ENCODE measurements around the gene TRRAP.
A peak's percentile ranks its signal among the peaks of the same experiment; 100 is the strongest.
"Not testable (repeated sequence)": the region's sequence is repeated elsewhere in the genome, so short reads cannot be mapped to it uniquely, and the experiment has no call there.

The TRRAP gene

DNA sequence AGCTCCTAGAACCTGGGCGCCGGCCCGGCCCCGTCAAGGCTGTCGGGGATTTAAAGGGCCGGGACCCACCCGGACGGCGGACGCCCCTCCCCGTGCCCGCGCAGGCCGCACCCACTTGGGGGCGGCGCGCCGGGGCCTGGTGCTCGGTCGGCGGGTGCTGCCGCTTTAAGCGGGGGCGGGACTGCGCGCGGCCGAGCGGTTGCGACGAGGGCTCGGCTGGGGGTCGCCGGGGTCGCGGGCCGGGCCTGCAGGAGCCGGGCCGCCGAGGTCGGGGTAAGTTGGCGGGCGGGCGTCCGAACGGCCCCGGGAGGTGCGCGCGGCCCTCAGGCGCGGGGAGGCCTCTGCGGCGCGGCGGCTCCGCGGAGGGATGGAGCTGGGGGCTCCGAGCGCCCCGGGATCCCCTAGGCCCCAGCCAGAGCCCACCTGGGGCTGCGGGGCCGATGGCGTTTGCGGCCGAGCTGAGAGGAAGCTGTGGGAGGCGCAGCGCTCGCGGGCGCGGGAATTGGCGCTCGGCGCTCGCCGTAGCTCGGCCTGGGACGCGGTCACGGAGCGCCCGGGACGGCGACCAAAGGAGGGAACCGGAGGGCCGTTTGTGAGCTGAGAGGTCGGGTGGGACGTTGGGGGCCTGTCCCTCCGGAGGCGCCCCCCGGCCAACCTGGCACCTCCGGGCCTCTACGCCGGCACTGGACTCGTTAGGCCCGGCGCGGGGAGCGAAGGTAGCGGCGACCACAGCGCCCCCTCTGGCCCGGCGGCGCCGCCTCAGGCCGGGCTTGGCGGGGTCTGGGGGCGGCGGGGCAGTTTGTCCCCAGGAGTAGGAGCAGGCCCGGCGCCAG is at the start of gene TRRAP:
TSS of gene TRRAP (plus strand) at position 168 of the 833 bp plus-strand sequence. CDS start 2,619 bp downstream, outside the sequence.
- in situ Hi-C loops (cut with MboI; ENCODE audit: low pct_unique_long_range_greater_than_20kb, low sequenced_read_pairs), result no loop called here

DNA sequence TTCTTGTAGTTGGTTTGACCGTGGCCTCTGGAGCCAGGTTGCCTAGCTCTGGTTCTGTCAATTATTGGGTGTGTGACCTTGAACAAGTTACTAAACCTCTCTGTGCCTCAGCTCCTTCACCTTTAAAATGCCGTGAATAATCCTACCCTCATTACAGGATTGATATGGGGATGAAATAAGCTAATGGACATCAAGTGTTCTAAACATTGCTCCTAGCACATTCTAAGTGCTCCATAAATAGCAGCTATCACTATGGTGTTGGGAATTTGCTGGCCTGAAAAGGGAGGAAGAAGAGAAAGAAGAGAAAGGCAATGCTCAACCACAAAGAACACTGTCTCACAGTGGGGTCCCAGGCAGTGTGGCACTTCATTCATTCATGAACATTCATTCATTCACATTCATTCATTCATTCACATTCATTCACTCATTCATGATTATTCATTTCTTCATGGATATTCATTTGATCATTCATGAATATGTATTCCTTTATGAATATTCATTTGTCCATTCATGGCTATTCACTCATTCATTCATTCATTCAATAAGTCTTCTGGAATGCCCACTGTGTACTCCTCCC is 47.3 kb upstream of the TRRAP start:
- in situ Hi-C loops (cut with MboI; ENCODE audit: low pct_unique_long_range_greater_than_20kb, low sequenced_read_pairs), result no loop called here
- no peak for DNase-seq

More for the DNA sequence above, at the start of gene TRRAP:
- DNase-seq, result peak; percentile 78

DNA sequence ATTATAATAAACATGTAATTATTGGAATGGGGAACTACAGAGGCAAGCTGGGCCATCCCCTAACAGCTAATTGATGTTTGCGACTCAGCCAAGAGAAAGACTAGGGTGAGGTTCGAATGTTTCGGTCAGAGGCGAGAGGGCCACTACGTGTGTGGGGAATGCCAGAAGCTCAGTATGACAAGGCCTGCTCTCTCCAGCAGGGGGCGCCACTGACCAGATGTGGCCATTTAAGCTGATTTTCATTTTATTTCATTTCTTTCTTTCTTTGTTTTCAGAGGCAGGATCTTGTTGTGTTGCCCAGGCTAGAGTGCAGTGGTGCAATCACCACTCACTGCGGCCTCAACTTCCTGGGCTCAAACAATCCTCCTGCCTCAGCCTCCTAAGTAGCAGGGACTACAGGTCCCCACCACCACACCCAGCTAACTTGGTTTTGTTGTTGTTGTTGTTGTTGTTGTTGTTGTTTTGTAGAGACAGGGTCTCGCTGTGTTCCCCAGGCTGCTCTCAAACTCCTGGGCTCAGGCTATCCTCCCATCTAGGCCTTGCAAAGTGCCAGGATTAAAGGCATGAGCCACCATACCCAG is 46.6 kb upstream of the TRRAP start:
- peak; percentile 32 for DNase-seq
- in situ Hi-C loops (cut with MboI; ENCODE audit: low pct_unique_long_range_greater_than_20kb, low sequenced_read_pairs), result no loop called here

DNA sequence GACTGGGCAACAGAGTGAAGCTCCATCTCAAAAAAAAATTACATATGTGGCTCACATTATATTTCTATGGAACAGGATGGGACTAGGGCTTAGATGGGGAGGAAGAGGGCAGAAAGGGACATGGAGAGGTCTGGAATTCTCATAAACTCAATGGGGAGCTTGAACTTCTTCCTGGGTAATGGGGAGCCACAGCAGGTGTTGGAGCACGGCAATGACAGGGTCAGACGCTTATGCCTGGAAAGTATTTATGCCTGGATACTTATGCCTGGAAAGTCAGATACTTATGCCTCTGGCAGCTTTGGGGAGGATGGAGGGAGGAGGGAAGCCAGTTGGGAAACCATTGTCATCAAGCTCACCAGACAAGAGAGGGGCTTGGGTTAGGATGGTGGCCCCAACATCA is 45.3 kb upstream of the TRRAP start:
- DNase-seq, result no peak
- in situ Hi-C loops (cut with MboI; ENCODE audit: low pct_unique_long_range_greater_than_20kb, low sequenced_read_pairs), result no loop called here

DNA sequence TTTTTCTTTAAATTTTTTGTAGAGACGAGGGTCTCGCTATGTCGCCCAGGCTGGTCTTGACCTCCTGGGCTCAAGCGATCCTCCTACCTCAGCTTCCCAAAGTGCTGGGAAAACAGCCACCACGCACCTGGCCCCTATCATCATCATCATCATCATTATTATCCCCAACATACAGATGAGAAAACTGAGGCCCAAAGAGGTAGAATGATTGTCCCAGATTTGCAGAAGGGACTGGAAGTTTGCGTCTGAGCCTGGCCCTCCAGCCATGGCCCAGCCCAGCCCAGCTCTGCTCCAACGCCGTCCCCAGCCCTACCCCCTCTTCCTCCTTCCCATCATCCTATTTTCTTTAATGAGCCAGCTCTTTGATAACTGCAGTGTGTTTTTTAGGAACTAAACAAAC is 43.4 kb upstream of the TRRAP start:
- DNase-seq, result no peak
- in situ Hi-C loops (cut with MboI; ENCODE audit: low pct_unique_long_range_greater_than_20kb, low sequenced_read_pairs), result no loop called here

DNA sequence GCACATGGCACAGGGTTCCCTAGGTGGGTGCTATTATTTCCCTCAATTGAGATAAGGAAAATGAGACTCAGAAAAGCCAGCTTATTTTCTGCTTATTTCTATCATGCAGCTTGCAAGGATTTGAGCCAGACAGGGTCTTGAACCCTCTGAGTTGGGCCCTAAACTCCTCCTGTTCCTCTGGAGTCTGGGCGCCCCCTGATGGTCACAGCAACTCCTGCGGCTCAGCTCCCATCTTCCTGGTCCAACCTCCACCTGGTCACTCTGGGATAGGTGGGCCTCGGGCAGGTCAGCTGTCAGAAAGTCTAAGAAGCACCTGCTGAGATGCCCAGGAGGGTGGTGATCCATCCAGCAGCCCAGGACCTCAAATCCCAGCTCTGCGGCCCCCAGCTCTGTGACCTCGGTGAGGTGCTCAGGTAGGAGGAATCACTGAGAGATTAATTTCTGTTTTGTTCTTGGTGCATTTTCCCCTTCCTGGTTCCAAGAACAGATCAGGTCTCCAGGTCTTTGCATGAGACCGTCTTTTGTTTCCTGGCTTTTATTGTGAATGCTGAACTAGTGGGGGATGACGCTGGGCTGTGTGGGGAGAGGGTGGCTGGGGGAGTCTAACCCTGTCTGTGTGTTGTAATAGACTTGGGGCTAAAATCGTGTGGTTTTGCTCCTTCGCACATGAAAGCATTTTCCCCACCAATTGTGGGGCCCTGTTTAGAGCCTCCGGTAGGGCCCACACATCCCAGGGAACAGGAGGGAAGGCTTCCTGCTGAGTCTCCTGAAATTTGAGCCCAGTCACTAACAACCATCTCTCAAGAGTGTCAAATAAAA is 41.3 kb upstream of the TRRAP start:
- peak; percentile 52 for DNase-seq
- in situ Hi-C loops (cut with MboI; ENCODE audit: low pct_unique_long_range_greater_than_20kb, low sequenced_read_pairs), result no loop called here

DNA sequence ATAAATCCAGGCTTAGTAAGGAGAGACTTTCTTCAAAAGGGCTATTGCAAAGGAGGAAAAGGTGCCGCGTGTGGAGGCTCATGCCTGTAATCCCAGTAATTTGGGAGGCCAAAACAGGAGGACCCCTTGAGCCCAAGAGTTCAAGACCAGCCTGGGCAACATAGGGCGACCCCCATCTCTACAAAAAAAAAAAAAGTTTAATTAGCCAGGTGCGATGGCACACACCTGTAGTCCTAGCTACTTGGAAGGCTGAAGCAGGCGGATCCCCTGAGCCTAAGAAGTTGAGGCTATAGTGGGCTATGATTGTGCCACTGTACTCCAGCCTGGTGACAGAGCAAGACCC is 40.7 kb upstream of the TRRAP start:
- in situ Hi-C loops (cut with MboI; ENCODE audit: low pct_unique_long_range_greater_than_20kb, low sequenced_read_pairs), result no loop called here
- no peak for DNase-seq

DNA sequence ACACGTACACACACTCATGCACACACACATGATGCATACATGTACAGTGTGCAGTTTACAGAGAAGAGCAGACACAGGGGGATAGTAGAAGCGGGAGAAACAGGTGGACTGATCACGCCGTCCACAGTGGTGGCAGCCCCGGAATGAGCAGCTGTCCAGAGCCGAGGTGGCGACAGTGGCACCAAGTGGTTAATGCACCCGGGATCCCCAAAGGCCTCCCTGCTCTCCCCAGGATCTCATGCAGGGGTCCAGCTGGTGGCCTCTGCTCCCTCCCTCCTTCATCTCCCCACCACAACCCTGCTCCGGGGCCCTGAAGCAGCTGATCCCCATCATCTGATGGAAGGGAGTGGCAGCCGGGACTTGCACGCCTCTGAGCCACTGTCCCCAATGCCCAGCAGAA is 38.2 kb upstream of the TRRAP start:
- DNase-seq, result no peak
- in situ Hi-C loops (cut with MboI; ENCODE audit: low pct_unique_long_range_greater_than_20kb, low sequenced_read_pairs), result loop anchor here (10.0 kb wide), 1 partner anchor 415 kb away; no protein-coding TSS in a partner anchor

DNA sequence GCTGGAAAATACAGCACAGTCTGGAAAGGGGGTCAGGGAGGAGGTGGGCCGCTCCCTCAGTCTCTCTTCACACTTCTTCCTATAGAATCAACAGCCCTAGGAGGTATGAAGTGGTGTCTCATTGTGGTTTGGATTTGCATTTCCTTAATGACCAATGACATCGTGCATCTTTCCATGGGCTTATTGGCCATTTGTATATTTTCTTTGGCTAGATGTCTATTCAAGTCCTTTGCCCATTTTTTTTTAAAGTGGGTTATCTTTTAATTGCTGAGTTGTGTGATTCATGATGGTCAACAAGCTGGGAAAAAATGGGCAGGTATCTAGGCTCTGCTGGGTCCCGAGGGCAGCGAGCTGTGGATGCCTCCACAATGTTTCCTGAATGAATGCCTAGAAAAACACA is 37.6 kb upstream of the TRRAP start:
- in situ Hi-C loops (cut with MboI; ENCODE audit: low pct_unique_long_range_greater_than_20kb, low sequenced_read_pairs), result loop anchor here (10.0 kb wide), 1 partner anchor 416 kb away; no protein-coding TSS in a partner anchor
- no peak for DNase-seq

DNA sequence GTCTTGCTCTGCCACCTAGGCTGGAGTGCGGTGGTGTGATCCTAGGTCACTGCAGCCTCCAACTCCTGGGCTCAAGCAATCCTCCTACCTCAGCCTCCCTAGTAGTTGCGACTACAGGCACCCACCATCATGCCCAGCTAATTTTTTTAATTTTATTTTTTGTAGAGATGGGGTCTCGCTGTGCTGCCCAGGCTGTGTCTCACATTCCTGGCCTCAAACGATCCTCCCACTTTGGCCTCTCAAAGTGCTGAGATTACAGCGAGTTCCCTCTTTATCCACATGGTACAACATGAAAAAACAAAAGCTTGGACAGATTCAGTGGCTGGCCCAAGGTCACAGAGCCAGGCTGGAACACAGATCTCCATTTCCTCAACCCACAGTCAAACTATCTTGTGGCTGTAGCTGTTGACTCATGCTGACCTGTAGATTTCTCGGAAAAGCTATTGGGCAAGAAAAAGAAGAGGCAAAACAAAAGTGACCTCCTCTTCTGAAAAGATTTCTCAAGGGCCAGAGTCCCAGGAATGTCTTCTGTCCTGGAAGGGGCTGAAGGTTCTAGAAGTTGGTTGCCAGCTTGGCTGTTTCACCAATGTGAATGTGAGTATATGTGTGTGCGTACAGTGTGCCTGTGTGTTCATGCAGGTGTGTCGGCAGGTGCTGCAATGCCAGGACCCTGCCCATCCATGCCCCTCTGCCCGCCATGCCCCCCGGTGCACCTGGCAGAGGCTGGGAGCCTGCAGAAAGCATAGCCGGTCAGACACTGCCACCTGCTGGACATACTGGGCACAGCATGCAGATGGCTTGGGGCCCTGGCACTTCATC is 36.9 kb upstream of the TRRAP start:
- in situ Hi-C loops (cut with MboI; ENCODE audit: low pct_unique_long_range_greater_than_20kb, low sequenced_read_pairs), result loop anchor here (10.0 kb wide), 1 partner anchor 417 kb away; no protein-coding TSS in a partner anchor
- DNase-seq, result peak; percentile 67

DNA sequence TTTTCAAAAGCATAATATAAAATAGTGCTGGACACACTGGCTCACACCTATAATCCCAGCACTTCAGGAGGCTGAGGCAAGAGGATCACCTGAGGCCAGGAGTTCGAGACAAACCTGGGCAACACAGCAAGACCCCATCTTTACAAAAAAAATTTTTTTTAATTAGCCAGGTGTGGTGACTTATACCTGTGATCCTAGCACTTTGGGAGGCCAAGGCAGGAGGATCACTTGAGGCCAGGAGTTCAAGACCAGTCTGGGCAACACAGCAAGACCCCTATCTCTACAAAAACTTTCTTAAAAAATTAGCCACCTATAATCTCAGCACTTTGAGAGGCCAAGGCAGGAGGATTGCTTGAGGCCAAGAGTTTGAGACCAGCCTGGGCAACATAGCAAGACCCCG is 35.8 kb upstream of the TRRAP start:
- not testable (repeated sequence) for DNase-seq
- in situ Hi-C loops (cut with MboI; ENCODE audit: low pct_unique_long_range_greater_than_20kb, low sequenced_read_pairs), result loop anchor here (10.0 kb wide), 1 partner anchor 418 kb away; no protein-coding TSS in a partner anchor

DNA sequence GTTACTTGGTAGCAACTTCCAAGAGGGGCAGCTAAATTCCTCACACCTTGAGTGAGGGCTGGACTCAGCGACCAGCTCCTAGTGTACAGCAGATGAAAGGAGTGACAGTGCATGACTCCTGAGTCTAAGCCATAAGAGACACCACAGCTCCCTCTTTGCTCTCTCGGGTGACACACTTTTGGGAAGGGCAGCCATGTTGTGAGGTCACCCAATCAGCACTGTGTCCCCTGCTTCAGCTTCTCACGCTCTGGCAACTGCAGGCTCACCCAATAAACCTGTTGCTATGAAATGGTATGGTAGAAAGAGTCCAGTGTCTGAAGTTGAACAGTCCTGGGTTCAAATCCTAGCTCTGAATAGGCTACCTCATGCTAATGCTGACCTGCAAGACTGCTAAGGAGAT is 29.4 kb upstream of the TRRAP start:
- in situ Hi-C loops (cut with MboI; ENCODE audit: low pct_unique_long_range_greater_than_20kb, low sequenced_read_pairs), result loop anchor here (10.0 kb wide), 1 partner anchor 424 kb away; no protein-coding TSS in a partner anchor
- no peak for DNase-seq

DNA sequence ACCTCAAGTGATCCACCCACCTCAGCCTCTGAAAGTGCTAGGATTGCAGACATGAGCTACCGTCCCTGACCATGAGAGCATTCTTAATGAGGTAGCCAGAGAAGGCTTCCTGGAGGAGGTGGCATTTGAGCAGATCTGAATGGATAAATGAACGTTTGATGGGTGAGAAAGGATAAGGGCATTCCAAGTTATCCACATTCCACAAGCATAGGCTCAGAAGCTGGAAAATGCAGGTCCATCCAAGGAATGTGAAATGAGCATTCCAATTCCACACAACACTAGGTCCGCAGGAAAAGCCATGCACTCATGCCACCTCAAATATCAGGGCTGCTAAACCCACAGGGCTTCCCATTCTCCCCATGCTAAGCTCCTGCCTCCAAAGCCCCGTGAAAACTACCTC is 25.5 kb upstream of the TRRAP start:
- in situ Hi-C loops (cut with MboI; ENCODE audit: low pct_unique_long_range_greater_than_20kb, low sequenced_read_pairs), result no loop called here
- no peak for DNase-seq

DNA sequence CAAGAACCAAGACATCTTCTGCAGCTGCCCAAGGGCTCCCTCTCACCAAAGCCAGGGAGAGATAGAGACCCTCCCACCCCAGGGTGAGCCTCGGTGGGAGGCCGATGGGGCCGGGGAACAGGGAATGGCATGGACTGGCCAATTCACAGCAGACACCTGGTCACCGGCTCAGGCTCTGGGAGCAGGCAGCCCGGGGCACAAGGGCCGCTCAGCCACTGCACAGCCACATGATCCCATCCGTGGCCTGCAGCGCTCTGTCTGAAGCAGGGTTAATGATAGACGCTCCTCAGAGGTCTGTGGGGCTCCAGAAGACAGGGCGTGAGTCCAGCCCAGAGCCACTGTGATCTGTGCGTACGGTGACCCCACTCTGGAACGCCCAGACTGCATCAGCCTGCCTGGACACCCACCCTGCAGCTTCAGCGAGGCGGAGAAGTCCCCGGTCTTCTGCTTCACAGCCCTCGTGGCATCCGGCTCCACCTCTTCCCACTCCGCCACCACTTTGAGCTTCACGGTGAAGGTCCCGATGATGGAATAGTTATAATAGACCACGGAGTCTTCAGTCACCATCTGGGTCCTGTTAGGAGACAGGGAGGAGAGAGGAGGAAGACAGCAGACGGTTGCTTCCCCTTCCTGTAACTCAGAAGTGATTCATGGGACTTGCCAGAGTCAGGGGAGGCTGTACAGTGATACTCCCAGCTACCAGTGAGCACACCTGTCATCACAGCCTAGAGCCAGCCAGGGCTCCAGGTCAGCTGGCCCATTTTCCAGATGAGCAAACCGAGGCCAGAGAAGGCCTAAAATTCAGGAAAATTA is 22.5 kb upstream of the TRRAP start:
- in situ Hi-C loops (cut with MboI; ENCODE audit: low pct_unique_long_range_greater_than_20kb, low sequenced_read_pairs), result no loop called here
- DNase-seq, result peak; percentile 15

DNA sequence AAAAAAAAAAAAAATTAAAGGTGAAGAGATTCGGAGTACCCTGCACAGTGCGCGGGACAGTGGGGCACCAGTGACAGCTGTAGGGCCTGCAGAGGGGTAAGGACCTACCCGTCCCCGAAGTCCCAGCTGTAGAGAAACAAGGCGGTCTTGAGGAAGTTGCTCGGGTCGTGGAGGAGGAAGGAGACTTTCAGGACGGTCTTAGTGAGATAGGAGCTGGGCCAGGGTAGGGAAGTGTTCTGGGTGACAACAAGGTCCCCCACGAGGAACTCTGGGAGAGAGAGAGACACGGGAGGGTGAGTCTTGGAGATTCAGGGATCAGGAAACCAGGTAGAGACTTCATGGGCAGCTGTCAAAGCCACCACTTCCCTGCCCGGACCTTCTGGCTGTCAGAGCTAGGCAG is 18.3 kb upstream of the TRRAP start:
- in situ Hi-C loops (cut with MboI; ENCODE audit: low pct_unique_long_range_greater_than_20kb, low sequenced_read_pairs), result no loop called here
- no peak for DNase-seq

DNA sequence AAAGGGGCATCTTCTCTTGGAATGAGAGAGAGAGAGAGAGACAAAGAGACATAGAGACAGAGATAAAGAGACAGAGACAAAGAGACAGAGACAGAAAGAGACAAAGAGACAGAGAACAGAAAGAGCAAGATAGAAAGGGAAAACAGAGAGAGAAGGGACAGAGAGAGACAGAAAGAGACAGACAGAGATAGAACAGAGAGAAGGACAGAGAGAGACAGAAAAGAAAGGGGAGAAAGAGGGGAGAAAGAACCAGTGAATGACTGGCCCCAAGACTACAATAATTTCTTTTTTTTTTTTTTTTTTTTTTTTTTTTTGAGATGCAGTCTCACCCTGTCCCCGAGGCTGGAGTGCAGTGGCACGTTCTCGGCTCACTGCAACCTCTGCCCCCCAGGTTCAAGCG is 16.1 kb upstream of the TRRAP start:
- in situ Hi-C loops (cut with MboI; ENCODE audit: low pct_unique_long_range_greater_than_20kb, low sequenced_read_pairs), result no loop called here

DNA sequence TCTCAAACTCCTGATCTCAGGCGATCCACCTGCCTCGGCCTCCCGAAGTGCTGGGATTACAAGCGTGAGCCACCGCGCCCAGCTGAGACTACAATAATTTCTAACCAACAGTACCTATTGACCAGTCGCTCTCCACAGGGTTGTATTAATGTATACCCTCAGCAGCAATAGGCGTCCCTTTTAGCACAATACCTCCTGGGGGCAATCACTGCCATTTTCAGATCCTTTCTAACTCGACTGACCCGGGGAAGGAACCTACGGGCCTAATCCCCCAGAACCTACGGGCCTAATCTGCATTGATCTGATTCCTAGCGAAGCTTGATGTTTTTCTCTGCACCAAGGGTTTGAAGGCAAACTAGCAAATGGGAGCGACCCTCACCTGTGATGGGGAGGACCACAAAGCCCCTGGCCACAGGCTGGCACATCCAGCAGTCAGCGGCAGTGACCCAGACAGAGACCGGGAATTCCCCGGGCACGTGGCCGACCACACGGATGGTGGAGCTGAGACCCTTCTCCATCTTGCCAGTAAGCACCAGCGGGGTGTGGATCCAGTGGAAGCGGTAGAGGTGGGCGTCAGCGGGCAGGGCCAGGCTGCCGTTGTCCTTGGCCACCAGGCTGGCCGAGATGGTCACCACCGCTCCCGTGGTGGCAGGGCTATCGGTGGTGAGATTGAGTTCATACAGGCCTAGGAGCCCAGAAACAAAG is 15.5 kb upstream of the TRRAP start:
- no peak for DNase-seq
- in situ Hi-C loops (cut with MboI; ENCODE audit: low pct_unique_long_range_greater_than_20kb, low sequenced_read_pairs), result no loop called here

More for the DNA sequence above, 16.1 kb upstream of the TRRAP start:
- no peak for DNase-seq

Measured in KBM-7 (cell line).